H9 (cell line): Measurements from ENCODE around the gene E2F1. TPM values are rescaled to one million over a fixed set of nuclear protein-coding genes. Genes with fewer than 3 reads are reported as not detected.

ENCODE experiments used
- DNase-seq: peaks from one replicate; pipeline ENCODE4 v3.0.0-alpha.2; 2017
- H2AFZ ChIP-seq: one replicate; pipeline ENCODE4 v1.6.1; 2013; ENCODE audit warnings: mild to moderate bottlenecking, low read length, control low read depth, moderate library complexity
- H2AK5ac ChIP-seq: 2 replicates; pipeline ENCODE4 v1.6.1; 2013; ENCODE audit warnings: low read length, control low read depth, mixed read lengths; ENCODE audit not compliant: insufficient read length
- H2BK120ac ChIP-seq: one replicate; pipeline ENCODE4 v1.6.1; 2013; ENCODE audit warnings: low read depth, mild to moderate bottlenecking, low read length, control low read depth, inconsistent platforms; ENCODE audit not compliant: poor library complexity, severe bottlenecking
- H2BK12ac ChIP-seq: 2 replicates; pipeline ENCODE4 v1.6.1; 2013; ENCODE audit warnings: low read length, control low read depth, mixed read lengths, low read depth; ENCODE audit not compliant: insufficient read length
- H2BK15ac ChIP-seq: 2 replicates; pipeline ENCODE4 v1.6.1; 2013; ENCODE audit warnings: low read depth, low read length, control low read depth
- H2BK20ac ChIP-seq: one replicate; pipeline ENCODE4 v1.6.1; 2013; ENCODE audit warnings: low read depth, mild to moderate bottlenecking, low read length, control low read depth, inconsistent platforms; ENCODE audit not compliant: poor library complexity, severe bottlenecking
- H2BK5ac ChIP-seq: 2 replicates; pipeline ENCODE4 v1.6.1; 2013; ENCODE audit warnings: low read length, control low read depth, mixed read lengths; ENCODE audit not compliant: insufficient read length
- H3K14ac ChIP-seq: 2 replicates; pipeline ENCODE4 v1.6.1; 2013; ENCODE audit warnings: low read length, control low read depth; ENCODE audit not compliant: insufficient read depth
- H3K18ac ChIP-seq: 2 replicates; pipeline ENCODE4 v1.6.1; 2013; ENCODE audit warnings: low read depth, mild to moderate bottlenecking, mixed read lengths, low read length, control low read depth; ENCODE audit not compliant: insufficient read length
- H3K23ac ChIP-seq: 2 replicates; pipeline ENCODE4 v1.6.1; 2013; ENCODE audit warnings: low read length, control low read depth, mixed read lengths, low read depth; ENCODE audit not compliant: insufficient read length
- H3K23me2 ChIP-seq: 2 replicates; pipeline ENCODE4 v1.6.1; 2013; ENCODE audit warnings: low read depth, mild to moderate bottlenecking, mixed read lengths, low read length, control low read depth; ENCODE audit not compliant: insufficient read length, poor library complexity, severe bottlenecking
- H3K27ac ChIP-seq: 2 replicates; pipeline ENCODE4 v1.5.1; 2013; ENCODE audit warnings: low read length, control low read depth, mixed read lengths, low read depth; ENCODE audit not compliant: insufficient read length
- H3K27me3 ChIP-seq: 2 replicates; pipeline ENCODE4 v1.6.1; 2013; ENCODE audit warnings: low read length, control low read depth, inconsistent platforms; ENCODE audit not compliant: insufficient read depth
- H3K4ac ChIP-seq: 2 replicates; pipeline ENCODE4 v1.6.1; 2013; ENCODE audit warnings: low read depth, mild to moderate bottlenecking, control low read depth, inconsistent platforms, low read length, moderate library complexity
- H3K4me1 ChIP-seq: 2 replicates; pipeline ENCODE4 v1.6.1; 2013; ENCODE audit warnings: low read length, control low read depth, inconsistent platforms; ENCODE audit not compliant: insufficient read depth
- H3K4me2 ChIP-seq: 2 replicates; pipeline ENCODE4 v1.6.1; 2013; ENCODE audit warnings: low read length, control low read depth, mixed read lengths; ENCODE audit not compliant: insufficient read length, insufficient read depth
- H3K56ac ChIP-seq: 2 replicates; pipeline ENCODE4 v1.6.1; 2013; ENCODE audit warnings: low read depth, mild to moderate bottlenecking, mixed read lengths, low read length, control low read depth; ENCODE audit not compliant: insufficient read length
- H3K79me1 ChIP-seq: 2 replicates; pipeline ENCODE4 v1.6.1; 2013; ENCODE audit warnings: low read depth, mild to moderate bottlenecking, moderate library complexity, low read length, control low read depth, inconsistent platforms; ENCODE audit not compliant: insufficient read depth, poor library complexity, severe bottlenecking
- H3K79me2 ChIP-seq: 2 replicates; pipeline ENCODE4 v1.6.1; 2013; ENCODE audit warnings: low read length, control low read depth, inconsistent platforms; ENCODE audit not compliant: insufficient read depth
- H3K9ac ChIP-seq: 2 replicates; pipeline ENCODE4 v1.6.1; 2013; ENCODE audit warnings: low read length, control low read depth, mixed read lengths; ENCODE audit not compliant: insufficient read length; ENCODE audit errors: extremely low read depth
- H3K9me3 ChIP-seq: one replicate; pipeline ENCODE4 v1.6.1; 2013; ENCODE audit warnings: low read depth, low read length, inconsistent platforms; ENCODE audit not compliant: control insufficient read depth
- H3T11ph ChIP-seq: one replicate; pipeline ENCODE4 v1.6.1; 2013; ENCODE audit warnings: mild to moderate bottlenecking, low read length, control low read depth, inconsistent platforms
- H4K20me1 ChIP-seq: one replicate; pipeline ENCODE4 v1.6.1; 2013; ENCODE audit not compliant: control insufficient read depth, insufficient read length, insufficient read depth
- H4K5ac ChIP-seq: 2 replicates; pipeline ENCODE4 v1.6.1; 2013; ENCODE audit warnings: low read depth, mild to moderate bottlenecking, mixed read lengths, low read length, control low read depth; ENCODE audit not compliant: insufficient read length
- H4K8ac ChIP-seq: replicated peaks from 2 replicates; pipeline ENCODE4 v1.6.1; 2013; ENCODE audit warnings: low read length, control low read depth, mixed read lengths, low read depth; ENCODE audit not compliant: insufficient read length
- H4K91ac ChIP-seq: 2 replicates; pipeline ENCODE4 v1.6.1; 2013; ENCODE audit warnings: low read depth, mild to moderate bottlenecking, moderate library complexity, mixed read lengths, low read length, control low read depth; ENCODE audit not compliant: insufficient read length
- H3K27ac Mint-ChIP-seq, 3 experiments: 2 replicates in 2 of 3; 3 replicates in 1 of 3; pipeline ENCODE4 v1.8.0; 2020 to 2021; ENCODE audit warnings: mixed read lengths in 3 of 3, mild to moderate bottlenecking in 1 of 3, moderate library complexity in 1 of 3
- H3K27me3 Mint-ChIP-seq: 2 replicates; pipeline ENCODE4 v1.8.0; 2021; ENCODE audit warnings: low read depth, mild to moderate bottlenecking, moderate library complexity, mixed read lengths
- H3K36me3 Mint-ChIP-seq, 3 experiments: 2 replicates in 2 of 3; 3 replicates in 1 of 3; pipeline ENCODE4 v1.8.0; 2020 to 2021; ENCODE audit warnings: low read depth in 3 of 3, mixed read lengths in 3 of 3; ENCODE audit not compliant: insufficient read depth in 1 of 3
- H3K4me1 Mint-ChIP-seq, 2 experiments: 2 replicates each; pipeline ENCODE4 v1.8.0; 2020; ENCODE audit warnings: mixed read lengths in 2 of 2
- H3K4me3 Mint-ChIP-seq, 2 experiments: 2 replicates in 1 of 2; 3 replicates in 1 of 2; pipeline ENCODE4 v1.8.0; 2020 to 2021; ENCODE audit warnings: mild to moderate bottlenecking in 2 of 2, mixed read lengths in 2 of 2, moderate library complexity in 1 of 2
- H3K9me3 Mint-ChIP-seq, 2 experiments: 2 replicates in 1 of 2; 3 replicates in 1 of 2; pipeline ENCODE4 v1.8.0; 2020; ENCODE audit warnings: mild to moderate bottlenecking in 2 of 2, mixed read lengths in 2 of 2, moderate library complexity in 1 of 2
- CTCF ChIP-seq: fragments of 200-600 bp; sonication (generic); conservative IDR thresholded peaks from 3 replicates; pipeline ENCODE4 v1.8.0; 2021; ENCODE audit warnings: antibody characterized with exemption, mild to moderate bottlenecking
- WGBS: extraction: QIAGEN DNeasy Blood & Tissue Kit; methylation state at CpG from one replicate; pipeline ENCODE4 v1.1.7; 2013; ENCODE audit warnings: missing lambda C conversion rate, low lambda C conversion rate, mixed read lengths; ENCODE audit not compliant: insufficient read length; ENCODE audit errors: extremely low coverage; 5-methylcytosine and 5-hydroxymethylcytosine counted together
- total RNA-seq: library from RNA; stranded (reverse); gene quantifications from 2 replicates; pipeline ENCODE4 v1.2.1, GENCODE V29; 2021

Gene E2F1
- total RNA-seq, 1 experiment from 2014 or later: 58.7 TPM

GRCh38 chr20:33688938-33689424 is 2.8 kb upstream of the E2F1 start:
- no peak overlapping the region for H3T11ph ChIP-seq
- no peak overlapping the region for H4K91ac ChIP-seq
- TF ChIP-seq CTCF: no peak
- no peaks in the 10 kb centered on the region for H3K79me1 ChIP-seq
- H2BK5ac ChIP-seq: no peak overlapping the region
- H3K9ac ChIP-seq: no peak overlapping the region
- no peak overlapping the region for H3K4me3 Mint-ChIP-seq
- H2AK5ac ChIP-seq: no peak overlapping the region
- H3K4me1 ChIP-seq: no peaks in the 10 kb centered on the region
- peaks cover 1% of the 10 kb centered on the region; the same call in 1 of the 2 replicates for H3K79me2 ChIP-seq
- no peak overlapping the region for H4K5ac ChIP-seq
- H4K8ac ChIP-seq: no peak overlapping the region
- no peaks in the 10 kb centered on the region for H3K9me3 ChIP-seq
- H3K4me2 ChIP-seq: no peak overlapping the region
- no peaks in the 10 kb centered on the region for H4K20me1 ChIP-seq
- H3K9me3 Mint-ChIP-seq: no peaks in the 10 kb centered on the region
- H2BK12ac ChIP-seq: no peak overlapping the region
- H3K23ac ChIP-seq: no peak overlapping the region
- peaks cover 10% of the 10 kb centered on the region for H3K23me2 ChIP-seq
- WGBS: no CpG with 5 or more reads among the region's 3 CpGs
- no peak overlapping the region for H2BK120ac ChIP-seq
- H3K36me3 Mint-ChIP-seq: peaks cover 0 to 4% (median 0%) of the 10 kb centered on the region in 3 experiments; a peak in 2 of 7 replicates
- DNase-seq: no peak
- no peak overlapping the region for H2BK20ac ChIP-seq
- H3K56ac ChIP-seq: no peak overlapping the region
- H3K4ac ChIP-seq: no peak overlapping the region
- H3K27ac Mint-ChIP-seq: no peak overlapping the region
- H3K27me3 ChIP-seq: no peaks in the 10 kb centered on the region
- H2BK15ac ChIP-seq: no peak overlapping the region
- peaks cover 63% of the 10 kb centered on the region for H3K27me3 Mint-ChIP-seq
- H3K18ac ChIP-seq: no peak overlapping the region
- H3K4me1 Mint-ChIP-seq: peaks cover 38% of the 10 kb centered on the region in 2 experiments
- H3K14ac ChIP-seq: no peak overlapping the region
- no peak overlapping the region for H3K27ac ChIP-seq
- H2AFZ ChIP-seq: no peak overlapping the region
